ENCODE results near the gene RAPGEF5.

The RAPGEF5 gene

GRCh38 chr7:22223807-22224206, 133.1 kb downstream of the RAPGEF5 start:
- no peaks in the 10 kb centered on the region for H3K36me3 ChIP-seq (ENCODE audit: control insufficient read depth, insufficient read depth, low read length)

GRCh38 chr7:22220941-22221340, 136.0 kb downstream of the RAPGEF5 start:
- no peak overlapping the region for H3K4me3 ChIP-seq (ENCODE audit: low read depth, low read length)
- H3K4me1 ChIP-seq (ENCODE audit: control insufficient read depth, insufficient read depth, low read length), result no peaks in the 10 kb centered on the region
- H3K9ac ChIP-seq (ENCODE audit: low read depth, low read length), result no peak overlapping the region
- H3K36me3 ChIP-seq (ENCODE audit: control insufficient read depth, insufficient read depth, low read length), result no peaks in the 10 kb centered on the region
- H3K27me3 ChIP-seq (ENCODE audit: control insufficient read depth, insufficient read depth, low read length), result no peaks in the 10 kb centered on the region
- no peaks in the 10 kb centered on the region for H3K9me3 ChIP-seq (ENCODE audit: control insufficient read depth, insufficient read depth, low read length)

More at GRCh38 chr7:22223807-22224206, 133.1 kb downstream of the RAPGEF5 start:
- no peaks in the 10 kb centered on the region for H3K4me1 ChIP-seq (ENCODE audit: control insufficient read depth, insufficient read depth, low read length)
- no peak overlapping the region for H3K9ac ChIP-seq (ENCODE audit: low read depth, low read length)
- H3K4me3 ChIP-seq (ENCODE audit: low read depth, low read length), result no peak overlapping the region
- H3K27me3 ChIP-seq (ENCODE audit: control insufficient read depth, insufficient read depth, low read length), result no peaks in the 10 kb centered on the region
- no peaks in the 10 kb centered on the region for H3K9me3 ChIP-seq (ENCODE audit: control insufficient read depth, insufficient read depth, low read length)

GRCh38 chr7:22219739-22220493, 137.0 kb downstream of the RAPGEF5 start:
- no peaks in the 10 kb centered on the region for H3K27me3 ChIP-seq (ENCODE audit: control insufficient read depth, insufficient read depth, low read length)
- no peak overlapping the region for H3K4me3 ChIP-seq (ENCODE audit: low read depth, low read length)
- H3K9me3 ChIP-seq (ENCODE audit: control insufficient read depth, insufficient read depth, low read length), result no peaks in the 10 kb centered on the region
- H3K4me1 ChIP-seq (ENCODE audit: control insufficient read depth, insufficient read depth, low read length), result no peaks in the 10 kb centered on the region
- H3K36me3 ChIP-seq (ENCODE audit: control insufficient read depth, insufficient read depth, low read length), result no peaks in the 10 kb centered on the region
- no peak overlapping the region for H3K9ac ChIP-seq (ENCODE audit: low read depth, low read length)

DNA sequence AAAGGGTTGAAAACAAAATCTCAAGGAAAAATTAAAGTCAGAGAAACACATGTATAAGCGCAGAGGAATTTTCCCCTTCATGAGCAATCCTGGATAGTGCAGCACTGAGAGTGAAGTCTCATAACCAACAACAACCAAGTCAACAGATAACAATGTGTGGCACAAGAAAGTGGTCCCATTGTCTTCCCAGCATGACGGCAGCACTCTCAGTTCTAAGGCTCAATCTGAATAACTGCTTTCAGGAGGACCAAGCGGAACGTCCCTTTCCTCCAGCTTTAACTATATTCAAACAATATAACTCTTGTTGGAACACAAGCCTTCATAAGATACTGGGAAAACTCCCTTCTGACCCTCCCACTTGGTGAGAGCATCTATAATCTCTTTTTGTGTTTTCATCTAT, 137.9 kb downstream of the RAPGEF5 start:
- H3K9ac ChIP-seq (ENCODE audit: low read depth, low read length), result no peak overlapping the region
- no peak overlapping the region for H3K4me3 ChIP-seq (ENCODE audit: low read depth, low read length)
- H3K36me3 ChIP-seq (ENCODE audit: control insufficient read depth, insufficient read depth, low read length), result no peaks in the 10 kb centered on the region
- no peaks in the 10 kb centered on the region for H3K27me3 ChIP-seq (ENCODE audit: control insufficient read depth, insufficient read depth, low read length)
- peaks cover 3% of the 10 kb centered on the region for H3K4me1 ChIP-seq (ENCODE audit: control insufficient read depth, insufficient read depth, low read length)
- no peaks in the 10 kb centered on the region for H3K9me3 ChIP-seq (ENCODE audit: control insufficient read depth, insufficient read depth, low read length)

GRCh38 chr7:22216832-22217475, 140.0 kb downstream of the RAPGEF5 start:
- no peaks in the 10 kb centered on the region for H3K9me3 ChIP-seq (ENCODE audit: control insufficient read depth, insufficient read depth, low read length)
- H3K36me3 ChIP-seq (ENCODE audit: control insufficient read depth, insufficient read depth, low read length), result no peaks in the 10 kb centered on the region
- no peak overlapping the region for H3K9ac ChIP-seq (ENCODE audit: low read depth, low read length)
- H3K4me3 ChIP-seq (ENCODE audit: low read depth, low read length), result no peak overlapping the region
- no peaks in the 10 kb centered on the region for H3K27me3 ChIP-seq (ENCODE audit: control insufficient read depth, insufficient read depth, low read length)
- peaks cover 4% of the 10 kb centered on the region for H3K4me1 ChIP-seq (ENCODE audit: control insufficient read depth, insufficient read depth, low read length)

- H3K36me3 ChIP-seq (ENCODE audit: control insufficient read depth, insufficient read depth, low read length), result no peaks in the 10 kb centered on the region
- no peak overlapping the region for H3K9ac ChIP-seq (ENCODE audit: low read depth, low read length)
- no peaks in the 10 kb centered on the region for H3K9me3 ChIP-seq (ENCODE audit: control insufficient read depth, insufficient read depth, low read length)
- no peaks in the 10 kb centered on the region for H3K27me3 ChIP-seq (ENCODE audit: control insufficient read depth, insufficient read depth, low read length)
- no peak overlapping the region for H3K4me3 ChIP-seq (ENCODE audit: low read depth, low read length)
- H3K4me1 ChIP-seq (ENCODE audit: control insufficient read depth, insufficient read depth, low read length), result peaks cover 4% of the 10 kb centered on the region
These were observed 140.6 kb downstream of the RAPGEF5 start for GRCh38 chr7:22216309-22216708.

GRCh38 chr7:22214000-22214399, 143.0 kb downstream of the RAPGEF5 start:
- Histone ChIP-seq H3K9ac (ENCODE audit: low read depth, low read length) (no peak overlapping the region), H3K9me3 (ENCODE audit: control insufficient read depth, insufficient read depth, low read length) (no peaks in the 10 kb centered on the region), H3K4me1 (ENCODE audit: control insufficient read depth, insufficient read depth, low read length) (peaks cover 4% of the 10 kb centered on the region), H3K4me3 (ENCODE audit: low read depth, low read length) (no peak overlapping the region), H3K36me3 (ENCODE audit: control insufficient read depth, insufficient read depth, low read length) (no peaks in the 10 kb centered on the region), H3K27me3 (ENCODE audit: control insufficient read depth, insufficient read depth, low read length) (no peaks in the 10 kb centered on the region)

GRCh38 chr7:22213081-22213480, 143.9 kb downstream of the RAPGEF5 start:
- H3K27me3 ChIP-seq (ENCODE audit: control insufficient read depth, insufficient read depth, low read length), result no peaks in the 10 kb centered on the region

GRCh38 chr7:22210967-22211366, 146.0 kb downstream of the RAPGEF5 start:
- Histone ChIP-seq H3K36me3 (ENCODE audit: control insufficient read depth, insufficient read depth, low read length) (no peaks in the 10 kb centered on the region), H3K9me3 (ENCODE audit: control insufficient read depth, insufficient read depth, low read length) (no peaks in the 10 kb centered on the region), H3K4me3 (ENCODE audit: low read depth, low read length) (no peak overlapping the region), H3K9ac (ENCODE audit: low read depth, low read length) (no peak overlapping the region), H3K4me1 (ENCODE audit: control insufficient read depth, insufficient read depth, low read length) (peaks cover 4% of the 10 kb centered on the region), H3K27me3 (ENCODE audit: control insufficient read depth, insufficient read depth, low read length) (no peaks in the 10 kb centered on the region)

More at GRCh38 chr7:22213081-22213480, 143.9 kb downstream of the RAPGEF5 start:
- H3K36me3 ChIP-seq (ENCODE audit: control insufficient read depth, insufficient read depth, low read length), result no peaks in the 10 kb centered on the region
- H3K9ac ChIP-seq (ENCODE audit: low read depth, low read length), result no peak overlapping the region
- H3K9me3 ChIP-seq (ENCODE audit: control insufficient read depth, insufficient read depth, low read length), result no peaks in the 10 kb centered on the region
- H3K4me1 ChIP-seq (ENCODE audit: control insufficient read depth, insufficient read depth, low read length), result peaks cover 4% of the 10 kb centered on the region
- H3K4me3 ChIP-seq (ENCODE audit: low read depth, low read length), result no peak overlapping the region

DNA sequence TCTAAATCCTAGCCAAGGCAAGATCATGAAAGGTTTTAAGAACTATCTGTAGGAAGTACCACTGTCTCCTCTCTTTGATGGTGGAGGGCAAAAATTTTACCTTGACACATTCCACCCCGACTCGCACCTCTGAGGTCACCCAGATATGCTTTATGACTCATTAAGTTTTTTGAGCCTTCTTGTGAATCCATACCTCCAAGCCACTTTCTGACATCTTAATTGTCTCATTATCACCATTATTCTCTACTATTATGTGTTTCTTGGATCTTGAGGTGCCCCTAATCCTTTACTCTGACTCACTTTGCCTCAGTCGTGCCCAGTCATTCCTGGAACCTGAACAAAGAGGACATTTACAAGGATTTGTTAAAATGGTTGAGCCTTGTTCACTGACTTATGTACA, 146.6 kb downstream of the RAPGEF5 start:
- Histone ChIP-seq H3K36me3 (ENCODE audit: control insufficient read depth, insufficient read depth, low read length) (no peaks in the 10 kb centered on the region), H3K4me1 (ENCODE audit: control insufficient read depth, insufficient read depth, low read length) (peaks cover 4% of the 10 kb centered on the region), H3K4me3 (ENCODE audit: low read depth, low read length) (no peak overlapping the region), H3K9ac (ENCODE audit: low read depth, low read length) (no peak overlapping the region), H3K9me3 (ENCODE audit: control insufficient read depth, insufficient read depth, low read length) (no peaks in the 10 kb centered on the region), H3K27me3 (ENCODE audit: control insufficient read depth, insufficient read depth, low read length) (no peaks in the 10 kb centered on the region)

DNA sequence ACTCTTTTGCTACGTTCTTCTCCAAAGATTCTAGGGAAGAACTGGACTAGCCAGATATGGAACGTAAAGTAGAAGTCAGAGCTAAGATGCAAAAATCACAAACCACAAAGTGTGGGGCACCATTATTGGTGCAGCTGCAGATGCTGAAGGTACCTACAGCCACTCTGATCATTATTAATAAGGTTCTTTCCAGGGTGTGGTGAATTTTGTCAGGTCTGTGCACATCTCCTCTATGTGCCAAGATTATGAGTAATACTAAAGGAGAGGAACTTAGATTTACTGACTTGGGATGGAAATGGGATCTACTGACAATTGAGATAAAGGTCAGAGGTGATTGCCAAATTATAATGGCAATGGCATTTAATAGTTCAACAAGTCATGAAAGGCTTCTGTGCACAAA, 148.2 kb downstream of the RAPGEF5 start:
- Histone ChIP-seq H3K36me3 (ENCODE audit: control insufficient read depth, insufficient read depth, low read length) (no peaks in the 10 kb centered on the region), H3K9me3 (ENCODE audit: control insufficient read depth, insufficient read depth, low read length) (no peaks in the 10 kb centered on the region), H3K27me3 (ENCODE audit: control insufficient read depth, insufficient read depth, low read length) (no peaks in the 10 kb centered on the region), H3K4me1 (ENCODE audit: control insufficient read depth, insufficient read depth, low read length) (no peaks in the 10 kb centered on the region), H3K9ac (ENCODE audit: low read depth, low read length) (no peak overlapping the region), H3K4me3 (ENCODE audit: low read depth, low read length) (no peak overlapping the region)

- no peak overlapping the region for H3K4me3 ChIP-seq (ENCODE audit: low read depth, low read length)
- H3K27me3 ChIP-seq (ENCODE audit: control insufficient read depth, insufficient read depth, low read length), result no peaks in the 10 kb centered on the region
- H3K9ac ChIP-seq (ENCODE audit: low read depth, low read length), result no peak overlapping the region
- no peaks in the 10 kb centered on the region for H3K9me3 ChIP-seq (ENCODE audit: control insufficient read depth, insufficient read depth, low read length)
- H3K36me3 ChIP-seq (ENCODE audit: control insufficient read depth, insufficient read depth, low read length), result no peaks in the 10 kb centered on the region
- no peaks in the 10 kb centered on the region for H3K4me1 ChIP-seq (ENCODE audit: control insufficient read depth, insufficient read depth, low read length)
These were observed 149.2 kb downstream of the RAPGEF5 start for GRCh38 chr7:22207724-22208225.

All from iPS-15b (cell line).